Psoas muscle (tissue), 8 donors: Measurements from ENCODE around the gene EGLN2. TPM values are rescaled to one million over a fixed set of nuclear protein-coding genes. Genes with fewer than 3 reads are reported as not detected.

ENCODE experiments used
- ATAC-seq, 4 donors: fragments of 200-7000 bp; cut with Tn5 transposase; one replicate each; pipeline ENCODE4 v1.9.1; 2020; ENCODE audit warnings: moderate library complexity in 3 of 4, mild to moderate bottlenecking in 2 of 4
- DNase-seq, 2 donors: peaks; one replicate each; pipeline ENCODE4 v3.0.0-alpha.2; 2020
- H3K27ac ChIP-seq: fragments of 200-600 bp; one replicate; pipeline ENCODE4 v1.8.0; 2022
- H3K27me3 ChIP-seq, 3 donors: fragments of 200-600 bp in 1 of 3; one replicate each; pipeline versions ENCODE4 v1.6.1 to v1.8.0; 2013 to 2022; ENCODE audit warnings: low read length in 2 of 3, mild to moderate bottlenecking in 2 of 3, moderate library complexity in 1 of 3; ENCODE audit not compliant: insufficient read depth in 3 of 3
- H3K36me3 ChIP-seq, 2 donors: fragments of 200-600 bp in 1 of 2; one replicate each; pipeline versions ENCODE4 v1.6.1 to v1.8.0; 2013 to 2022; ENCODE audit warnings: low read depth in 1 of 2, mild to moderate bottlenecking in 1 of 2, moderate library complexity in 1 of 2; ENCODE audit not compliant: insufficient read depth in 1 of 2
- H3K4me1 ChIP-seq: fragments of 200-600 bp; one replicate; pipeline ENCODE4 v1.8.0; 2022
- H3K4me3 ChIP-seq: fragments of 200-600 bp; one replicate; pipeline ENCODE4 v1.8.0; 2022; ENCODE audit warnings: mild to moderate bottlenecking
- H3K9me3 ChIP-seq: fragments of 200-600 bp; one replicate; pipeline ENCODE4 v1.8.0; 2022
- WGBS, 3 donors: extraction: QIAGEN DNeasy Blood & Tissue Kit; methylation state at CpG; one replicate each; pipeline versions ENCODE4 v1.1.6 to v1.1.7; 2013; 5-methylcytosine and 5-hydroxymethylcytosine counted together
- intact Hi-C, 2 donors: fragments of 100-400 bp; cut with DNase I; formaldehyde crosslinking; loops; one replicate each; pipeline versions ENCODE4 v1.11.0 to v1.14.2; 2022
- polyA plus RNA-seq, 3 donors: library from polyadenylated mRNA; stranded (reverse); fragments of 200-250 nt; gene quantifications; one replicate each; pipeline ENCODE4 v1.2.3, GENCODE V29; 2013
- total RNA-seq, 4 donors: library from RNA; stranded (reverse); fragmentation: NEBNext Ultra II Directional in 2 of 4; extraction: Animal tissue kit (Norgen Biotek cat#: 25700) in 2 of 4; gene quantifications; one replicate each; pipeline versions ENCODE4 v1.2.1 to v1.2.4, GENCODE V29; 2021 to 2023
- TF ChIP-seq, protein P1 (sequence below): fragments of 200-600 bp; IDR thresholded peaks from one replicate; pipeline ENCODE4 v1.8.0; 2022; ENCODE audit warnings: antibody characterized with exemption
- donor health status: healthy with polysubstance abuse.
- donor health status: DM: no; HTN: no; CAD: no; lungs with moderate emphysema.
- donor health status: Bipolar disorder and iron deficiency.
- donor health status: healthy.
- donor health status: DM: yes; HTN: yes; CAD: no.
- donor health status: DM: no; HTN: no; CAD: no.
- donor health status: DM: no; HTN: no; CAD: no.
- donor health status: DM: yes; HTN: yes; CAD: no.

The EGLN2 gene
- total and polyA plus RNA-seq, 7 donors: 34.9 to 67.6 (median 42.9) TPM

DNA sequence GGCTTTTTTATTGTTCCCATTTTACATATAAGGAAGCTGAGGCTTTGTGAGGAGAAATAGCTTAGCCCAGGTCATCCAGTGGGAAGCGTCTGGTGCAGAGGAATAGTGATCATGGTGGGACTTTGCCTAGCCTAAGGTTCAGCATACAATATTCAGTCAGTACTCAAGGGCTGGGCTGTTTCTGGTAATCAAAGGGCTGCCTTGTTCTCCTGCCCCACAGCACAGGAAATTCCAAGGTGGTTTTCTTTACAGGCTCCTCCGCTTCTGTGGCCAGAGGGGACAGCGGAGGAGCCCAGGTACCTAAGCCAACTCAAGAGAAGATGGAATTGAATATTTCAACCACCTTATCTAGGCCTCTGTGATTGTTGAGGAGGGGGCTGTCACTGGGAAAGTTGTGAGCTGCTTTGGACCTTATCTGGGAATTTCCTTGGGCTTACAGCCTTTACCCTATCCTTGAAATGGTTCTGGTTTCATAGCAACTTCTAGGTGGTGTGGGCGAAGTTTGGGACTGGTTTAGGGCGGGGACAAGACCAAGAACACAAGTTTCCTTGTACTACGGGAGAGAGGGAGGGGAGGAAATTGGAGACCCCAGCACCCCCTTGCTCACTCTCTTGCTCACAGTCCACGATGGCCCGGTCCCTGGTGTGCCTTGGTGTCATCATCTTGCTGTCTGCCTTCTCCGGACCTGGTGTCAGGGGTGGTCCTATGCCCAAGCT is 23.9 kb upstream of the EGLN2 start, which contains the start of gene MIA:
Gene MIA (plus strand): TSS at position 606 of the 716 bp plus-strand sequence. CDS start 22 bp downstream, at position 628.
- H3K9me3 ChIP-seq: no peaks in the 10 kb centered on the region
- intact Hi-C loops: no loop called here
- H3K36me3 ChIP-seq: no peaks in the 10 kb centered on the region
- peaks cover 12% of the 10 kb centered on the region for H3K4me1 ChIP-seq
- ATAC-seq: no peak
- no peak within 1 kb of the TSS for H3K27ac ChIP-seq
- no peaks in the 10 kb centered on the region for H3K27me3 ChIP-seq
- TF ChIP-seq, protein P1, sequence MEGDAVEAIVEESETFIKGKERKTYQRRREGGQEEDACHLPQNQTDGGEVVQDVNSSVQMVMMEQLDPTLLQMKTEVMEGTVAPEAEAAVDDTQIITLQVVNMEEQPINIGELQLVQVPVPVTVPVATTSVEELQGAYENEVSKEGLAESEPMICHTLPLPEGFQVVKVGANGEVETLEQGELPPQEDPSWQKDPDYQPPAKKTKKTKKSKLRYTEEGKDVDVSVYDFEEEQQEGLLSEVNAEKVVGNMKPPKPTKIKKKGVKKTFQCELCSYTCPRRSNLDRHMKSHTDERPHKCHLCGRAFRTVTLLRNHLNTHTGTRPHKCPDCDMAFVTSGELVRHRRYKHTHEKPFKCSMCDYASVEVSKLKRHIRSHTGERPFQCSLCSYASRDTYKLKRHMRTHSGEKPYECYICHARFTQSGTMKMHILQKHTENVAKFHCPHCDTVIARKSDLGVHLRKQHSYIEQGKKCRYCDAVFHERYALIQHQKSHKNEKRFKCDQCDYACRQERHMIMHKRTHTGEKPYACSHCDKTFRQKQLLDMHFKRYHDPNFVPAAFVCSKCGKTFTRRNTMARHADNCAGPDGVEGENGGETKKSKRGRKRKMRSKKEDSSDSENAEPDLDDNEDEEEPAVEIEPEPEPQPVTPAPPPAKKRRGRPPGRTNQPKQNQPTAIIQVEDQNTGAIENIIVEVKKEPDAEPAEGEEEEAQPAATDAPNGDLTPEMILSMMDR: no peak
- 84 to 87% (median 86%) methylated on average over 9 of the region's 9 CpGs for WGBS, 3 donors
- DNase-seq: no peak
- no peak within 1 kb of the TSS for H3K4me3 ChIP-seq

DNA sequence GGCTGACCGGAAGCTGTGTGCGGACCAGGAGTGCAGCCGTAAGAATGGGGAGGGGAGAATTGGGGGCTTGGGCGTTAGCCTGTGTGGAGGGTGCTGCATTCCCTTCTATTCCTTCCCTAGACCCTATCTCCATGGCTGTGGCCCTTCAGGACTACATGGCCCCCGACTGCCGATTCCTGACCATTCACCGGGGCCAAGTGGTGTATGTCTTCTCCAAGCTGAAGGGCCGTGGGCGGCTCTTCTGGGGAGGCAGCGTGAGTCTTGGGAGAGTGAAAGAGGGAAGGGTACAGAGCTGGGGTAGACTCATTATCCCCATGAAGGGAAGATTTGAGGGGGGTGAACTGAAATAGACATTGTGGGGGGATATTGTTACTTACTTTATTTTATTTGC is 23.4 kb upstream of the EGLN2 start:
- intact Hi-C loops: loop anchor here in 1 of 2 donors (2.0 kb wide), 1 partner anchor 23 kb away; no protein-coding TSS in a partner anchor
- no peak for DNase-seq
- Histone ChIP-seq H3K9me3 (no peaks in the 10 kb centered on the region), H3K4me1 (peaks cover 12% of the 10 kb centered on the region), H3K27me3 (no peaks in the 10 kb centered on the region), H3K27ac (no peak overlapping the region), H3K36me3 (no peaks in the 10 kb centered on the region), H3K4me3 (no peak overlapping the region)
- 90 to 98% (median 93%) methylated on average over 10 of the region's 10 CpGs for whole genome bisulfite sequencing, 3 donors
- TF ChIP-seq, protein P1: no peak
- ATAC-seq: no peak

DNA sequence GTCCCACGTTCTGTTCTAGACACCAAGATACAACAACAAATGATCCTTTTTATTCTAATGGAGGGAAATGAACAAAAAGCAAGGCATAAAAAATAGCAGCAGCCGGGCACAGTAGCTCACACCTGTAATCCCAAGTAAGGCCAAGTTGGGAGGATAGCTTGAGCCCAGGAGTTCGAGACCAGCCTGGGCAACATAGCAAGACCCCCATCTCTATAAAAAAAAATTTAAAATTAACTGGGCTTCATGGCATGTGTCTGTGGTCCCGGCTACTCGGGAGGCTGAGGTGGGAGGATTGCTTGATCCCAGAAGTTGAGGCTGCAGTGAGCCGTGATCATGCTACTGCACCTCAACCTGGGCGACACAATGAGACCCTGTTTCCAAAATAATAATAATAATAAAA is 22.6 kb upstream of the EGLN2 start:
- intact Hi-C loops: loop anchor here in 1 of 2 donors (2.0 kb wide), 1 partner anchor 24 kb away; no protein-coding TSS in a partner anchor
- H3K4me3 ChIP-seq: no peak overlapping the region
- H3K27me3 ChIP-seq: no peaks in the 10 kb centered on the region
- H3K4me1 ChIP-seq: peaks cover 12% of the 10 kb centered on the region
- no peak for DNase-seq
- WGBS, 3 donors: 77 to 80% (median 80%) methylated on average over 7 of the region's 7 CpGs
- H3K27ac ChIP-seq: no peak overlapping the region
- TF ChIP-seq, protein P1: no peak
- no peak for ATAC-seq
- no peaks in the 10 kb centered on the region for H3K36me3 ChIP-seq
- no peaks in the 10 kb centered on the region for H3K9me3 ChIP-seq

DNA sequence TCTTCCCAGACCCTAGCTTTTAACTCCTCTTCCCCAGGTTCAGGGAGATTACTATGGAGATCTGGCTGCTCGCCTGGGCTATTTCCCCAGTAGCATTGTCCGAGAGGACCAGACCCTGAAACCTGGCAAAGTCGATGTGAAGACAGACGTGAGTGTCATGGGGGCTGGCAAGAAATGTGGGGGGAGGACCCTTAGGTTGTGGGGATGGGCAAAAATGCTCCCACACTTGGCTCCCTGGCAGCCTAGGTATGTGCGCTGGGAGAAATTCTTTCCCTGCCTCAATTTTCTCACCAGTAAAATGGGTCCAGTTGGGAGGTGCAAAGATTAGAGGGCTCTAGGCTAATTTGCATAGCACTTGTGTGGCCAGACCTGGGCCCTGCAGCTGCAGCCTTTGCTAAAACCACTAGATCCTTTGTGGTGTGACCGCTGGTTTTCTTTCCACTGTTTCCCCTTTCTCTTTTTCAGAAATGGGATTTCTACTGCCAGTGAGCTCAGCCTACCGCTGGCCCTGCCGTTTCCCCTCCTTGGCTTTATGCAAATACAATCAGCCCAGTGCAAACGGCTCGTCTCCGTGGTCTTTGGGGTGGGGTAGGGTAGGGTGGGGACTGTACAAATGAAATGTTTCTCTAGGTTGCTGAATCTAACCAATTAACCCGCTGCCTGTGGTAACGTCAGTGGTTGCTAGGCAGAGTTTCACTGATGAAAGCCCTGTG is 21.9 kb upstream of the EGLN2 start:
- intact Hi-C loops: loop anchor here in 1 of 2 donors (2.0 kb wide), 1 partner anchor 24 kb away; no protein-coding TSS in a partner anchor
- Histone ChIP-seq H3K36me3 (no peaks in the 10 kb centered on the region), H3K4me3 (peak overlapping the region; percentile 85), H3K4me1 (peaks cover 12% of the 10 kb centered on the region), H3K27ac (peak overlapping the region; percentile 98), H3K27me3 (no peaks in the 10 kb centered on the region), H3K9me3 (no peaks in the 10 kb centered on the region)
- TF ChIP-seq, protein P1: no peak
- WGBS, 3 donors: 11 to 13% (median 11%) methylated on average over 13 of the region's 13 CpGs
- DNase-seq: peak; percentile 81 to 84
- ATAC-seq: peak; percentile 75 to 83 (median 77)
